HL-60/S4 treated with retinoic acid at 250 ng/mL for 4 days and 3 days (cell line): ENCODE data around the gene ABCD1.
"Not testable (repeated sequence)": the region's sequence is repeated elsewhere in the genome, so short reads cannot be mapped to it uniquely, and the experiment has no call there.

Experiments used
- in situ Hi-C: fragments of 300-500 bp; cut with MboI; formaldehyde crosslinking; loops from 2 replicates; pipeline ENCODE4 v1.7.0; 2022; ENCODE audit warnings: low sequenced_read_pairs

The ABCD1 gene

GRCh38 chrX:153693216-153694086, 31.2 kb upstream of the ABCD1 start:
- in situ Hi-C loops = no loop called here

GRCh38 chrX:153694256-153694655, 30.4 kb upstream of the ABCD1 start:
- in situ Hi-C loops = not testable (repeated sequence)

GRCh38 chrX:153694687-153695270, 29.9 kb upstream of the ABCD1 start:
- in situ Hi-C loops = no loop called here

- in situ Hi-C loops = no loop called here
Measured at GRCh38 chrX:153696100-153696499, 28.6 kb upstream of the ABCD1 start.

- in situ Hi-C loops = not testable (repeated sequence)
Measured at GRCh38 chrX:153696538-153696937, 28.1 kb upstream of the ABCD1 start.

GRCh38 chrX:153696986-153697722, 27.5 kb upstream of the ABCD1 start:
- in situ Hi-C loops = not testable (repeated sequence)

GRCh38 chrX:153697924-153698865, 26.5 kb upstream of the ABCD1 start:
- in situ Hi-C loops = no loop called here

GRCh38 chrX:153699210-153699783, 25.4 kb upstream of the ABCD1 start:
- in situ Hi-C loops = not testable (repeated sequence)

- in situ Hi-C loops = not testable (repeated sequence)
Measured at GRCh38 chrX:153699784-153700371, 24.8 kb upstream of the ABCD1 start.

GRCh38 chrX:153700376-153700945, 24.2 kb upstream of the ABCD1 start:
- in situ Hi-C loops = no loop called here

GRCh38 chrX:153700967-153701366, 23.7 kb upstream of the ABCD1 start:
- in situ Hi-C loops = no loop called here

GRCh38 chrX:153701706-153702105, 22.9 kb upstream of the ABCD1 start:
- in situ Hi-C loops = no loop called here

- in situ Hi-C loops = no loop called here
Measured at GRCh38 chrX:153702336-153703035, 22.2 kb upstream of the ABCD1 start.

GRCh38 chrX:153703036-153703370, 21.7 kb upstream of the ABCD1 start:
- in situ Hi-C loops = no loop called here

GRCh38 chrX:153704021-153704526, 20.6 kb upstream of the ABCD1 start:
- in situ Hi-C loops = no loop called here

- in situ Hi-C loops = not testable (repeated sequence)
Measured at GRCh38 chrX:153704631-153705402, 19.8 kb upstream of the ABCD1 start.

GRCh38 chrX:153705403-153706060, 19.1 kb upstream of the ABCD1 start:
- in situ Hi-C loops = not testable (repeated sequence)

- in situ Hi-C loops = no loop called here
Measured at GRCh38 chrX:153706799-153707198, 17.9 kb upstream of the ABCD1 start.
